Gastrocnemius medialis (tissue), 4 donors: ENCODE measurements around the gene SLC17A9. TPM values are rescaled to one million over a fixed set of nuclear protein-coding genes. Genes with fewer than 3 reads are reported as not detected.
A peak's percentile ranks its signal among the peaks of the same experiment; 100 is the strongest.

ENCODE experiments used
- ATAC-seq, 2 donors: fragments of 150-250 bp; one replicate each; pipeline ENCODE4 v1.9.1; 2016
- DNase-seq, 2 donors: peaks; one replicate each; pipeline ENCODE4 v3.0.0-alpha.2; 2019
- H3K27ac ChIP-seq, 4 donors: fragments of 200-600 bp; sonication (generic); 1 replicate in 1 of 4; 2 replicates in 3 of 4; pipeline ENCODE4 v1.5.1; 2016 to 2018; ENCODE audit warnings: mild to moderate bottlenecking in 2 of 4, moderate library complexity in 1 of 4
- H3K27me3 ChIP-seq, 3 donors: fragments of 200-600 bp; sonication (generic) in 2 of 3; 1 replicate in 1 of 3; 2 replicates in 2 of 3; pipeline versions ENCODE4 v1.5.1 to v1.6.0; 2016 to 2019; ENCODE audit warnings: mild to moderate bottlenecking in 1 of 3, moderate library complexity in 1 of 3
- H3K36me3 ChIP-seq, 2 donors: fragments of 200-600 bp; sonication (generic) in 1 of 2; one replicate each; pipeline ENCODE4 v1.5.1; 2017 to 2018
- H3K4me1 ChIP-seq, 2 donors: fragments of 200-600 bp; sonication (generic) in 1 of 2; one replicate each; pipeline ENCODE4 v1.5.1; 2016 to 2017; ENCODE audit warnings: mild to moderate bottlenecking in 2 of 2
- H3K4me3 ChIP-seq, 4 donors: fragments of 200-600 bp; sonication (generic) in 3 of 4; 1 replicate in 1 of 4; 2 replicates in 3 of 4; pipeline ENCODE4 v1.5.1; 2016 to 2019; ENCODE audit warnings: mild to moderate bottlenecking in 2 of 4
- H3K9me3 ChIP-seq, 3 donors: fragments of 200-600 bp; sonication (generic) in 2 of 3; 1 replicate in 1 of 3; 2 replicates in 2 of 3; pipeline ENCODE4 v1.5.1; 2016 to 2019
- POLR2A ChIP-seq, 2 donors: fragments of 450-650 bp; IDR thresholded peaks; one replicate each; pipeline ENCODE4 v1.6.1; 2017; ENCODE audit warnings: antibody characterized with exemption in 2 of 2, mild to moderate bottlenecking in 2 of 2, moderate library complexity in 2 of 2
- in situ Hi-C, 4 donors: fragments of 200-750 bp; cut with MboI; loops; one replicate each; pipeline versions ENCODE4 v1.15.0 to v1.8.0; 2017; ENCODE audit warnings: low sequenced_read_pairs in 4 of 4
- intact Hi-C: fragments of 100-400 bp; cut with DNase I; formaldehyde crosslinking; loops from one replicate; pipeline ENCODE4 v1.15.1; 2023; ENCODE audit warnings: low total_unique reads
- total RNA-seq, 4 donors: library from RNA; depleted of rRNA; stranded (reverse); fragments of >200 nt; gene quantifications; one replicate each; pipeline versions ENCODE4 v1.1.0 to v1.2.3, GENCODE V29; 2016
- TF ChIP-seq, protein P1 (sequence below), 5 experiments: fragments of 450-650 bp in 3 of 5; fragments of 200-600 bp in 2 of 5; sonication (generic) in 2 of 5; IDR thresholded peaks in 4 of 5; conservative IDR thresholded peaks in 1 of 5; 1 replicate in 4 of 5; 2 replicates in 1 of 5; pipeline ENCODE4 v1.5.1; 2016 to 2019; ENCODE audit warnings: antibody characterized with exemption in 5 of 5, mild to moderate bottlenecking in 3 of 5, moderate library complexity in 3 of 5

SLC17A9 gene
- total RNA-seq, 4 donors from 2014 or later: 0.55 to 2.4 (median 1.2) TPM

DNA sequence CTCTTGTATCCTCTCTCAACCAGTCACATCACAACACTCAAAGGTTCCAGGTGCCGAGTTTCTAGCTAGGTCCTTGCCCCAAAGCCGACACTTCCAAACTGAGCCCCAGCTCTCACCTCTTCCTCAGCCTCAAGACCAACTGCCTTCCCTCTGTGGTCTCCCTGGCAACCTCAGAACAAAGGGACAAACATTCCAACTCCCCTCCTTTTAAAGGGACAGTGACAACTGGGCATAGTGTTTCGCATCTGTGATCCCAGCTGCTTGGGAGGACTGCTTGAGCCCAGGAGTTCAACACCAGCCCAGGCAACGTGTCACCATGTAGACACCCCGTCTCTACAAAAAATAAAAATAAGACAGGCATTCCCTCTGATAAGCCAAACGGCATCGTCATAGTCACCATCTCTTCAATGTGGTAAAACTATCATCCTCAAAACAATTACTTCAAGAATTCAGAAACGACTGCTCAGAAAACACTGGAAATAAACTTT is 37.5 kb upstream of the SLC17A9 start:
- ATAC-seq (peak; percentile 69 to 81), DNase-seq (no peak)
- in situ Hi-C loops: no loop called here
- Histone ChIP-seq H3K4me1 (peaks cover 68 to 69% of the 10 kb centered on the region in 2 donors), H3K4me3 (peak overlapping the region in 3 of 4 donors; percentile 1 to 16 (median 6)), H3K36me3 (peaks cover 0 to 21% of the 10 kb centered on the region in 2 donors), H3K27ac (no peak overlapping the region), H3K27me3 (no peaks in the 10 kb centered on the region), H3K9me3 (no peaks in the 10 kb centered on the region)
- no peak for TF ChIP-seq POLR2A (IDR thresholded peaks at IDR 0.05)
- TF ChIP-seq, protein P1, sequence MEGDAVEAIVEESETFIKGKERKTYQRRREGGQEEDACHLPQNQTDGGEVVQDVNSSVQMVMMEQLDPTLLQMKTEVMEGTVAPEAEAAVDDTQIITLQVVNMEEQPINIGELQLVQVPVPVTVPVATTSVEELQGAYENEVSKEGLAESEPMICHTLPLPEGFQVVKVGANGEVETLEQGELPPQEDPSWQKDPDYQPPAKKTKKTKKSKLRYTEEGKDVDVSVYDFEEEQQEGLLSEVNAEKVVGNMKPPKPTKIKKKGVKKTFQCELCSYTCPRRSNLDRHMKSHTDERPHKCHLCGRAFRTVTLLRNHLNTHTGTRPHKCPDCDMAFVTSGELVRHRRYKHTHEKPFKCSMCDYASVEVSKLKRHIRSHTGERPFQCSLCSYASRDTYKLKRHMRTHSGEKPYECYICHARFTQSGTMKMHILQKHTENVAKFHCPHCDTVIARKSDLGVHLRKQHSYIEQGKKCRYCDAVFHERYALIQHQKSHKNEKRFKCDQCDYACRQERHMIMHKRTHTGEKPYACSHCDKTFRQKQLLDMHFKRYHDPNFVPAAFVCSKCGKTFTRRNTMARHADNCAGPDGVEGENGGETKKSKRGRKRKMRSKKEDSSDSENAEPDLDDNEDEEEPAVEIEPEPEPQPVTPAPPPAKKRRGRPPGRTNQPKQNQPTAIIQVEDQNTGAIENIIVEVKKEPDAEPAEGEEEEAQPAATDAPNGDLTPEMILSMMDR (IDR thresholded peaks at IDR 0.05 in 4 of 5, conservative IDR thresholded peaks at IDR 0.05 in 1 of 5): no peak
- intact Hi-C loops: no loop called here

DNA sequence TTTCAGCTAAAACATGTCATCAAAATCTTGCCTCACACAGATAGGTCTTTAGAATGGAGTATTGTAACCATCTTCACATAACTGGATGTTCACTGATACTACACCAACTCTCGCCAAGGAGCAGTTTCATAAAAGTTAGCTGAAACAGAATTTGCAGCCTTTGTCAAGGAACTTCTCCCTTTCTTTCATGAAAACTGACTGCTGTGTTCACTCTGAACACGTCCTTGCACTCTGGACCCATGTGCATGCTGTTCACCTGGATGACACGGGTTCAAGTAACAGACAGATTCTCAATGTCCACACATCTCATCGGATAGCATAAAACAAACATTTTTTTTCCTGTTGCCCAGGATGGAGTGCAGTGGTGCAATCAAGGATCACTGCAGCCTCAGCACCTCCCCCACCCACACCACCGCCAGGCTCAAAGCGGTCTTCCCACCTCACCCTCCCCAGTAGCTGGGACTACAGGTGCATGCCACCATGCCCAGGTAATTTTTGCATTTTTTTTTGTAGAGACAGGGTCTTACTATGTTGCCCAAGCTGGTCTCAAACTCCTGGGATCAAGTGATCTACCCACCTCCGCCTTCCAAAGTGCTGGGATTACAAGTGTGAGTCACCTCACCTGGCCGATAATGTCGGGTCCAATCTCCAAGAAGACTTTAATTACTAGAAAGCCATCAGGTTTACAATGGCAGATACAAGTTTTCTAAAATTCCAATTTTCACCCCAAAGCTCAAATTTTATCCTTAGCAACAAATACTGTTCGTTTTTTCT is 35.6 kb upstream of the SLC17A9 start:
- Histone ChIP-seq H3K36me3 (peaks cover 0 to 2% of the 10 kb centered on the region in 2 donors), H3K27me3 (no peaks in the 10 kb centered on the region), H3K4me3 (no peak overlapping the region), H3K9me3 (no peaks in the 10 kb centered on the region), H3K27ac (no peak overlapping the region), H3K4me1 (peaks cover 85 to 88% of the 10 kb centered on the region in 2 donors)
- TF ChIP-seq, protein P1 (IDR thresholded peaks at IDR 0.05 in 4 of 5, conservative IDR thresholded peaks at IDR 0.05 in 1 of 5): no peak
- in situ Hi-C loops (no loop called here), intact Hi-C loops (no loop called here)
- ATAC-seq: no peak
- DNase-seq: no peak

DNA sequence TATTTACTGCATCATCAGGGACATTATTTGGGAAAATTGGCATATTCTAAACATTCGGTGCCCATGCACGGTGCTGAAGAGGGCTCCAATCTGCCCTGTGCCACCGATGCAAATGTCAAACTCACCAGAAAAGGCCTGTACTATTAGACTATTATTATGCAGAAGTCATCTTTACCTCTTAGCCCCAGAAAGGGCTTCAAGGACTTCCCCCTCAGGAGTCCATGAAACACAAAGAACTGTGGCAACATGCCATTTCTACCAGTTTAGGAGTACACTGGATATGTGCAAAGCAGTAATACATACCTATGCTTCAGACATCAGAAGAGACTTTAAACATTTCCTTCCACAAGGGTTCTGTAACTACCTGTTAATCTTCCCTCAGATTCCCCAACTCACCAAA is 34.8 kb upstream of the SLC17A9 start:
- no peak for DNase-seq
- Histone ChIP-seq H3K4me3 (no peak overlapping the region), H3K27ac (no peak overlapping the region), H3K4me1 (peaks cover 93 to 96% of the 10 kb centered on the region in 2 donors), H3K36me3 (no peaks in the 10 kb centered on the region), H3K9me3 (no peaks in the 10 kb centered on the region), H3K27me3 (no peaks in the 10 kb centered on the region)
- intact Hi-C loops (no loop called here), in situ Hi-C loops (no loop called here)
- TF ChIP-seq, protein P1 (IDR thresholded peaks at IDR 0.05 in 4 of 5, conservative IDR thresholded peaks at IDR 0.05 in 1 of 5): no peak
- no peak for TF ChIP-seq POLR2A (IDR thresholded peaks at IDR 0.05)
- ATAC-seq: no peak

DNA sequence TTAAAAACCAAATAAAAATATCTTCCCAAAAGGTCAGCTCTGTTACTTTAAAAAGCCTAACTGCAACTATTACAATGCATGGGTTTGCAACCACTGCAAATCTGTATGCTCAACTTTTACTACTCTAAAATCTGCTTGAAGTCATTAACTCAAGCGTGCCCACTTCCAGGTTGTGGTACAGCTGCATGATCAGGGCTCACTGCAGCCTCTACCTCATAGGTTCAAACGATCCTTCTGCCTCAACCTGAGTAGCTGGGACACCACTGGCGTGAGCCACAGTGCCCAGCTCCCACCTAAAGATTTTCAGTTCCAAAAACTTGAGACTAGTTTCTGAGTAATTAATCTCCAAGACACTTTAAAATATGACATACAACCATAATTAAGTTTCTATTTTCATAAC is 34.4 kb upstream of the SLC17A9 start:
- Histone ChIP-seq H3K4me3 (no peak overlapping the region), H3K9me3 (no peaks in the 10 kb centered on the region), H3K4me1 (peaks cover 93 to 100% of the 10 kb centered on the region in 2 donors), H3K36me3 (no peaks in the 10 kb centered on the region), H3K27ac (no peak overlapping the region), H3K27me3 (no peaks in the 10 kb centered on the region)
- TF ChIP-seq, protein P1 (IDR thresholded peaks at IDR 0.05 in 4 of 5, conservative IDR thresholded peaks at IDR 0.05 in 1 of 5): no peak
- no peak for TF ChIP-seq POLR2A (IDR thresholded peaks at IDR 0.05)
- intact Hi-C loops: no loop called here
- DNase-seq: no peak
- in situ Hi-C loops: no loop called here
- no peak for ATAC-seq
